PC-3 (cell line): ENCODE data around the gene BLZF1. TPM values are rescaled to one million over a fixed set of nuclear protein-coding genes. Genes with fewer than 3 reads are reported as not detected.

ENCODE experiments used
- ATAC-seq: fragments of 200-7000 bp; cut with Tn5 transposase; 2 replicates; pipeline ENCODE4 v1.9.1; 2020; ENCODE audit warnings: mild to moderate bottlenecking, moderate library complexity
- BruUV-seq: library from RNA; stranded (reverse); fragments of 400-500 nt; replicated peaks from 2 replicates; lab custom pipeline; 2021; lab: Mats Ljungman, UMichigan
- CTCF ChIA-PET: fragments of 300-600 bp; sonication (Branson Sonifier 250); formaldehyde crosslinking; loops from one replicate; lab custom pipeline; 2022; ENCODE audit warnings: antibody characterized with exemption; lab: Charles Lee
- POLR2A ChIA-PET: fragments of 300-600 bp; sonication (Branson Sonifier 250); formaldehyde crosslinking; loops from one replicate; lab custom pipeline; 2022; ENCODE audit warnings: antibody characterized with exemption; ENCODE audit not compliant: unreplicated experiment; lab: Charles Lee
- DNase-seq: peaks from one replicate; pipeline ENCODE4 v3.0.0-alpha.2; 2015
- H2AFZ ChIP-seq: fragments of 300-600 bp; sonication (generic); 2 replicates; pipeline ENCODE4 v1.6.0; 2016; ENCODE audit warnings: antibody characterized with exemption, low read length
- H3F3A ChIP-seq: fragments of 300-600 bp; sonication (generic); one replicate; pipeline ENCODE4 v1.6.0; 2017; ENCODE audit warnings: antibody characterized with exemption, low read length, control low read depth, mild to moderate bottlenecking; ENCODE audit not compliant: unreplicated experiment
- H3K27ac ChIP-seq: fragments of 300-600 bp; sonication (generic); 2 replicates; pipeline ENCODE4 v1.5.1; 2016; ENCODE audit warnings: mild to moderate bottlenecking, low read length
- H3K27me3 ChIP-seq: fragments of 300-600 bp; sonication (generic); 2 replicates; pipeline ENCODE4 v1.6.1; 2016; ENCODE audit warnings: low read length, mixed read lengths
- H3K36me3 ChIP-seq: fragments of 300-600 bp; sonication (generic); 2 replicates; pipeline ENCODE4 v1.6.1; 2016; ENCODE audit warnings: low read depth, mixed run types, low read length, mixed read lengths
- H3K4me1 ChIP-seq: fragments of 300-600 bp; sonication (generic); 2 replicates; pipeline ENCODE4 v1.5.1; 2016; ENCODE audit warnings: low read length; ENCODE audit not compliant: insufficient read depth
- H3K4me2 ChIP-seq: fragments of 300-600 bp; sonication (generic); 2 replicates; pipeline ENCODE4 v1.6.0; 2016; ENCODE audit warnings: low read length
- H3K4me3 ChIP-seq: fragments of 300-600 bp; sonication (generic); 2 replicates; pipeline ENCODE4 v1.5.1; 2016; ENCODE audit warnings: mild to moderate bottlenecking, low read length, mixed read lengths
- H3K79me2 ChIP-seq: fragments of 300-600 bp; sonication (generic); 2 replicates; pipeline ENCODE4 v1.6.1; 2017; ENCODE audit warnings: low read length, mixed read lengths
- H3K9ac ChIP-seq: fragments of 300-600 bp; sonication (generic); 2 replicates; pipeline ENCODE4 v1.6.0; 2016; ENCODE audit warnings: mild to moderate bottlenecking, low read length
- H3K9me2 ChIP-seq: fragments of 300-600 bp; sonication (generic); replicated peaks from 2 replicates; pipeline ENCODE4 v1.6.1; 2016; ENCODE audit warnings: mixed run types, low read length, mixed read lengths
- H3K9me3 ChIP-seq: fragments of 300-600 bp; sonication (generic); 2 replicates; pipeline ENCODE4 v1.6.1; 2016; ENCODE audit warnings: low read length, mixed read lengths
- H4K20me1 ChIP-seq: fragments of 300-600 bp; sonication (generic); 2 replicates; pipeline ENCODE4 v1.6.1; 2016; ENCODE audit warnings: low read length, mixed read lengths
- CTCF ChIP-seq: fragments of 300-600 bp; sonication (generic); conservative IDR thresholded peaks from 2 replicates; pipeline ENCODE4 v1.5.1; 2017; ENCODE audit warnings: antibody characterized with exemption, low read depth, mild to moderate bottlenecking, low read length
- EZH2 ChIP-seq: fragments of 300-600 bp; sonication (generic); IDR thresholded peaks from one replicate; pipeline ENCODE4 v1.6.1; 2017; ENCODE audit warnings: antibody characterized with exemption, mild to moderate bottlenecking, low read length; ENCODE audit not compliant: unreplicated experiment
- EZH2phosphoT487 ChIP-seq: fragments of 300-600 bp; sonication (generic); IDR thresholded peaks from 2 replicates; pipeline ENCODE4 v1.6.1; 2018; ENCODE audit warnings: mild to moderate bottlenecking, antibody characterized with exemption, low read length, borderline replicate concordance
- intact Hi-C: fragments of 100-400 bp; cut with micrococcal nuclease; formaldehyde crosslinking; loops from 2 replicates; pipeline ENCODE4 v1.9.0; 2023
- total RNA-seq: library from RNA; depleted of rRNA; stranded (reverse); fragments of >200 nt; gene quantifications from 2 replicates; pipeline ENCODE4 v1.2.3, GENCODE V29; 2014; rRNA removed

Gene BLZF1
- total RNA-seq, 1 experiment from 2014 or later = 37.4 TPM

- CTCF ChIA-PET = no interaction called here
- H3K4me2 ChIP-seq = no peak overlapping the region
- H2AFZ ChIP-seq = no peak overlapping the region
These were observed 58.2 kb downstream of the BLZF1 start for GRCh38 chr1:169426174-169426705.

GRCh38 chr1:169427081-169427641 is 59.2 kb downstream of the BLZF1 start, which contains the start of gene CCDC181:
TSS of gene CCDC181 (minus strand) at chr1:169427474. CDS start at chr1:169424927, 2,547 bp downstream.
- H3K9me3 ChIP-seq = no peaks in the 10 kb centered on the region
- no peak for DNase-seq
- H2AFZ ChIP-seq = no peak within 1 kb of the TSS

More at GRCh38 chr1:169426174-169426705, 58.2 kb downstream of the BLZF1 start:
- Histone ChIP-seq H3K9ac (no peak overlapping the region), H3K27me3 (peaks cover 17% of the 10 kb centered on the region), H3K4me1 (no peaks in the 10 kb centered on the region), H3F3A (no peaks in the 10 kb centered on the region), H3K4me3 (no peak overlapping the region), H3K36me3 (no peaks in the 10 kb centered on the region), H3K79me2 (no peaks in the 10 kb centered on the region), H3K9me3 (no peaks in the 10 kb centered on the region), H3K27ac (no peak overlapping the region), H3K9me2 (no peaks in the 10 kb centered on the region), H4K20me1 (no peaks in the 10 kb centered on the region)
- intact Hi-C loops = no loop called here
- DNase-seq (no peak), ATAC-seq (no peak)
- BruUV-seq = no TSS peak
- TF ChIP-seq CTCF = no peak
- TF ChIP-seq EZH2phosphoT487 = no peak
- no peak for TF ChIP-seq EZH2
- POLR2A ChIA-PET = interaction anchor here (0.6 kb wide), 1 partner anchor 104 kb away, joined by 4 read pairs; no protein-coding TSS in a partner anchor

More at GRCh38 chr1:169427081-169427641, 59.2 kb downstream of the BLZF1 start, which contains the start of gene CCDC181:
- intact Hi-C loops = no loop called here
- Histone ChIP-seq H3F3A (no peaks in the 10 kb centered on the region), H3K4me2 (no peak within 1 kb of the TSS), H3K9me2 (no peaks in the 10 kb centered on the region), H4K20me1 (no peaks in the 10 kb centered on the region), H3K79me2 (no peaks in the 10 kb centered on the region), H3K9ac (no peak within 1 kb of the TSS), H3K36me3 (no peaks in the 10 kb centered on the region), H3K27ac (no peak within 1 kb of the TSS), H3K4me1 (no peaks in the 10 kb centered on the region), H3K27me3 (peaks cover 18% of the 10 kb centered on the region), H3K4me3 (no peak within 1 kb of the TSS)
- ChIA-PET POLR2A (no interaction called here), CTCF (no interaction called here)
- BruUV-seq = no TSS peak
- ATAC-seq = no peak
- TF ChIP-seq EZH2 (no peak), CTCF (no peak), EZH2phosphoT487 (no peak)

Other genes with a start within 250 kb of the BLZF1 start
- gene NME7, start 398 bp upstream of the BLZF1 start, total RNA-seq = 18.6 and 18.9 TPM in 2 replicates
- 0.07 TPM in 1 of 2 replicates, not detected in the other for gene CCDC181, start 59.3 kb downstream of the BLZF1 start, total RNA-seq
- gene SLC19A2, start 117.7 kb downstream of the BLZF1 start, total RNA-seq = 8.6 and 11.0 TPM in 2 replicates
- not detected in 2 replicates for gene F5, start 218.3 kb downstream of the BLZF1 start, total RNA-seq